ENCODE data around the gene SLAMF9. TPM values are rescaled to one million over a fixed set of nuclear protein-coding genes. Genes with fewer than 3 reads are reported as not detected.

The SLAMF9 gene
- total and polyA plus RNA-seq, 2 of the 8 experiments (the other 6 are each of a cell fraction or from before 2014, with no cell fraction given): not detected

- H3K27me3 ChIP-seq (replicated peaks in 1 of 4; ENCODE audit: control insufficient read depth in 3 of 4, extremely low read depth in 1 of 4, insufficient read depth in 3 of 4, low read length in 3 of 4): no peaks in the 10 kb centered on the region
- no peaks in the 10 kb centered on the region for H4K20me1 ChIP-seq (replicated peaks in 1 of 2; ENCODE audit: control insufficient read depth in 1 of 2, insufficient read depth in 2 of 2, low read length in 2 of 2)
- 83% methylated on average over 6 of the region's 7 CpGs; no CpG with 5 or more reads in 1 of the 2 experiments for WGBS, 2 experiments (ENCODE audit: extremely low coverage in 1 of 2, insufficient coverage in 1 of 2, insufficient read length in 1 of 2, insufficient replicate concordance in 2 of 2, low coverage in 1 of 2, low lambda C conversion rate in 2 of 2, missing lambda C conversion rate in 1 of 2)
- no peak overlapping the region for H2AK5ac ChIP-seq (ENCODE audit: low read depth, low read length)
- no peak overlapping the region for H3K14ac ChIP-seq (ENCODE audit: insufficient read length)
- no peak overlapping the region for H3K23ac ChIP-seq (ENCODE audit: insufficient read length)
- H3K79me2 ChIP-seq (ENCODE audit: control insufficient read depth in 1 of 2, insufficient read depth in 2 of 2, low read length in 2 of 2): no peaks in the 10 kb centered on the region
- DNase-seq (ENCODE audit: low read depth in 1 of 2, low spot score in 2 of 2) (no peak), FAIRE-seq (no peak)
- H3K18ac ChIP-seq (ENCODE audit: extremely low read depth, low read length): no peak overlapping the region; the same call in 1 of the 2 replicates
- H3K9ac ChIP-seq (replicated peaks in 1 of 4; ENCODE audit: extremely low read depth in 1 of 4, low read depth in 3 of 4, low read length in 3 of 4): peak overlapping the region in 2 of 4 experiments; percentile 5 to 36; a peak in 1 of 7 replicates
- no peak overlapping the region for H2AFZ ChIP-seq (ENCODE audit: low read length)
- no peak overlapping the region for H4K5ac ChIP-seq (ENCODE audit: insufficient read length, low read depth, low read length)
- H3K4me3 ChIP-seq (ENCODE audit: extremely low read depth in 1 of 4, insufficient read depth in 2 of 4, low read depth in 3 of 4, low read length in 4 of 4): no peak overlapping the region
- POLR2A ChIA-PET (ENCODE audit: partially characterized antibody): interaction anchor here (0.8 to 6.0 kb wide), 5 partner anchors 8 to 67 kb away, joined by 3 to 41 read pairs (median 4); partner anchors contain the start of gene TAGLN2
- no peak overlapping the region for H2BK120ac ChIP-seq (replicated peaks; ENCODE audit: low read depth, low read length)
- H3K4me2 ChIP-seq (ENCODE audit: insufficient read depth in 1 of 2, low read depth in 2 of 2, low read length in 2 of 2): no peak overlapping the region
- peaks cover 0 to 19% (median 14%) of the 10 kb centered on the region in 4 experiments; a peak in 6 of 7 replicates for H3K4me1 ChIP-seq (replicated peaks in 1 of 4; ENCODE audit: control insufficient read depth in 3 of 4, insufficient read depth in 4 of 4, low read length in 3 of 4)
- H2BK5ac ChIP-seq (ENCODE audit: low read depth, low read length): no peak overlapping the region
- H2BK15ac ChIP-seq (ENCODE audit: low read length): no peak overlapping the region
- no peak overlapping the region for H3K4ac ChIP-seq (replicated peaks; ENCODE audit: insufficient read length, low read depth, low read length)
- CTCF ChIA-PET (ENCODE audit: partially characterized antibody): interaction anchor here (0.6 to 35.5 kb wide), 14 partner anchors 13 to 157 kb away, joined by 3 to 696 read pairs (median 6); partner anchors contain the start of genes DUSP23, IGSF9, SLAMF9 and TAGLN2
- H2BK12ac ChIP-seq (ENCODE audit: low read depth, low read length): peak overlapping the region; percentile 68; the same call in 1 of the 2 replicates
- H3K9me3 ChIP-seq (ENCODE audit: insufficient read depth in 2 of 2, low read depth in 1 of 2, low read length in 1 of 2): no peaks in the 10 kb centered on the region
- H4K91ac ChIP-seq (replicated peaks; ENCODE audit: insufficient read length, low read length): no peak overlapping the region
- no peaks in the 10 kb centered on the region for H3K23me2 ChIP-seq (ENCODE audit: low read depth, low read length)
- H3K27ac ChIP-seq (ENCODE audit: low read depth, low read length): no peak overlapping the region
- peaks cover 2 to 21% (median 13%) of the 10 kb centered on the region in 4 experiments; a peak in 7 of 8 replicates for H3K36me3 ChIP-seq (ENCODE audit: control insufficient read depth in 2 of 4, insufficient read depth in 4 of 4, low read length in 3 of 4)
- no peak overlapping the region for H4K8ac ChIP-seq (ENCODE audit: extremely low read depth, insufficient read depth, low read length)
- H2BK20ac ChIP-seq (ENCODE audit: low read length): no peak overlapping the region
- H3K79me1 ChIP-seq (ENCODE audit: low read depth, low read length): no peaks in the 10 kb centered on the region
- no peak overlapping the region for H3K56ac ChIP-seq (replicated peaks; ENCODE audit: insufficient read length, low read depth, low read length)
- TF ChIP-seq NANOG (IDR thresholded peaks at IDR 0.05; ENCODE audit: insufficient read depth, low read depth, low read length, poor library complexity, severe bottlenecking): no peak
- no peak for TF ChIP-seq HDAC6 (IDR thresholded peaks at IDR 0.05; ENCODE audit: low read depth, low read length)
- no peak for TF ChIP-seq KDM4A (IDR thresholded peaks at IDR 0.05; ENCODE audit: low read depth, low read length, severe bottlenecking)
- TF ChIP-seq CBX8 (IDR thresholded peaks at IDR 0.05; ENCODE audit: borderline replicate concordance, low read depth, low read length): no peak
- no peak for TF ChIP-seq NRF1 (IDR thresholded peaks at IDR 0.05; ENCODE audit: low read depth, low read length)
- TF ChIP-seq CTCF (IDR thresholded peaks at IDR 0.05; ENCODE audit: control extremely low read depth in 1 of 3, insufficient read depth in 1 of 3, low read depth in 1 of 3, low read length in 3 of 3): no peak
- TF ChIP-seq EP300 (IDR thresholded peaks at IDR 0.05; ENCODE audit: borderline replicate concordance in 1 of 2, low read depth in 2 of 2, low read length in 2 of 2): no peak
- TF ChIP-seq TAF1 (IDR thresholded peaks at IDR 0.05; ENCODE audit: low read depth, low read length): no peak
- TF ChIP-seq EZH2 (IDR thresholded peaks at IDR 0.05; ENCODE audit: low read depth, low read length, severe bottlenecking): no peak
These were observed 15.7 kb downstream of the SLAMF9 start for GRCh38 chr1:159938211-159938852.

Measured in H1 (cell line).